Inflammatory macrophage treated with lipopolysaccharide for 4 hours (primary cell): Measurements from ENCODE around the gene DTX4.

Experiments
- DNase-seq: peaks from one replicate; pipeline ENCODE4 v3.0.0-alpha.2; 2020

Gene DTX4

GRCh38 chr11:59173080-59173963, 1.4 kb downstream of the DTX4 start:
- peak; percentile 68 for DNase-seq

- DNase-seq = peak; percentile 68
Observed at GRCh38 chr11:59173964-59174663, 2.2 kb downstream of the DTX4 start.

- no peak for DNase-seq
Observed at GRCh38 chr11:59174664-59175033, 2.7 kb downstream of the DTX4 start.

- no peak for DNase-seq
Observed at GRCh38 chr11:59175091-59175501, 3.2 kb downstream of the DTX4 start.

- no peak for DNase-seq
Observed at GRCh38 chr11:59176330-59176729, 4.4 kb downstream of the DTX4 start.

GRCh38 chr11:59178402-59178801, 6.5 kb downstream of the DTX4 start:
- no peak for DNase-seq

- DNase-seq = no peak
Observed at GRCh38 chr11:59179121-59179520, 7.2 kb downstream of the DTX4 start.

- DNase-seq = no peak
Observed at GRCh38 chr11:59180168-59180776, 8.3 kb downstream of the DTX4 start.

- DNase-seq = no peak
Observed at GRCh38 chr11:59180907-59181306, 9.0 kb downstream of the DTX4 start.

GRCh38 chr11:59181746-59182456, 10.0 kb downstream of the DTX4 start:
- DNase-seq = no peak

- no peak for DNase-seq
Observed at GRCh38 chr11:59182457-59183151, 10.7 kb downstream of the DTX4 start.

GRCh38 chr11:59183771-59184170, 11.8 kb downstream of the DTX4 start:
- no peak for DNase-seq

- no peak for DNase-seq
Observed at GRCh38 chr11:59184691-59185339, 12.9 kb downstream of the DTX4 start.

GRCh38 chr11:59185386-59185945, 13.5 kb downstream of the DTX4 start:
- no peak for DNase-seq

GRCh38 chr11:59186130-59186594, 14.2 kb downstream of the DTX4 start:
- no peak for DNase-seq

- DNase-seq = no peak
Observed at GRCh38 chr11:59187035-59187434, 15.1 kb downstream of the DTX4 start.

- DNase-seq = peak; percentile 63
Observed at GRCh38 chr11:59187587-59187986, 15.7 kb downstream of the DTX4 start.

- DNase-seq = no peak
Observed at GRCh38 chr11:59188954-59189353, 17.0 kb downstream of the DTX4 start.

- DNase-seq = peak; percentile 70
Observed at GRCh38 chr11:59189986-59190385, 18.1 kb downstream of the DTX4 start.

- no peak for DNase-seq
Observed at GRCh38 chr11:59191095-59191494, 19.2 kb downstream of the DTX4 start.

GRCh38 chr11:59191890-59192289, 20.0 kb downstream of the DTX4 start:
- peak; percentile 90 for DNase-seq
